Measurements from ENCODE around the gene AGFG2. TPM values are rescaled to one million over a fixed set of nuclear protein-coding genes. Genes with fewer than 3 reads are reported as not detected.

The AGFG2 gene
- total and polyA plus RNA-seq, 12 donors = 14.0 to 175 (median 107) TPM

DNA sequence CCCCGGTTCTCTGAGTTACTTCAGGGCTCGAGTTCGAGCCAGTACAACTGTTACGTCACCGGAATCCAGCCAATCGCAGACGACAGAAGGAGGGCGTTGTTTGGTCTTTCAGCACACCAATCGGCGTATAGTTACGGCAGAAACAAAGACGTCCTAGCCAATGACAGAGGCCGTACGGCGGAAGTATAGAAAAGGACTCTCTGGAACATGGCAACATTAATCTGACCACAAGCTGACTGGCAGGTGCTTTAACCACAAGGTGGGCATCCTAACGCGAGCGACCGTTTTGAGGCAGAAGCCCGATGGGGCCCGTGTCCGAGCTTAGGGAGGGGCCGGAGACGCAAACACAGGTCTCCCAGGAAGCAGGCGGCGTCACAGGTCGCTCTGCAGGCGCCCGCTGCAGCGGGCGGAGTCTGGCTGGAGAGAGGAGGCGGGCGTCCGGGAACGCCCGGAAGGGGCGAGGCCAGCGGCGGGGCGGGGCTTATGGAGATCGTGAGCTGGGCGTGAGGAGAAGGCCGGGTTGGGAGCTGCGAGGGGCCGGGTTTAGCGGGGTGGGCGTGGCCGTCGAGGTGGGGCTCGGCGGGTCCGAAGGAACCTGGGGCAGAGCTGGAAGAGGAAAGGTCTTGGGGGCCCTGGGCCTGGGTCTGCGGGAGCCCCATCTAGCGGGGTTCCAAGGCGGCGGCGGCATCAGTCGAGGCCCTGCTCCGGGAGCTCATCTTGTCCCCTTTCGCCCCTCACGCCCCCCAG is 73.2 kb downstream of the AGFG2 start, which contains the start of gene MOSPD3:
MOSPD3 (plus strand) TSS at position 558 of the 747 bp plus-strand sequence. CDS start 252 bp downstream, outside the sequence.
- H3K27me3 ChIP-seq = no peaks in the 10 kb centered on the region
- intact Hi-C loops (cut with DNase I) = no loop called here
- H3K9me3 ChIP-seq (replicated peaks in 1 of 3) = no peaks in the 10 kb centered on the region
- peak within 1 kb of the TSS; percentile 78 to 97 (median 90) for H3K27ac ChIP-seq
- peak; percentile 83 to 94 for TF ChIP-seq POLR2A (IDR thresholded peaks at IDR 0.05)
- TF ChIP-seq CTCF (IDR thresholded peaks at IDR 0.05) = peak in 2 of 6 experiments; percentile 11 to 30
- H3K4me1 ChIP-seq (replicated peaks in 1 of 2) = peaks cover 12 to 13% of the 10 kb centered on the region in 2 donors
- WGBS, 4 donors = 0% methylated on average over 7 to 61 of the region's 61 CpGs
- no peaks in the 10 kb centered on the region for H3K36me3 ChIP-seq (replicated peaks in 1 of 2)
- peak; percentile 98 to 100 (median 99) for DNase-seq
- peak within 1 kb of the TSS in 3 of 4 donors; percentile 75 to 83 (median 77) for H3K4me3 ChIP-seq

DNA sequence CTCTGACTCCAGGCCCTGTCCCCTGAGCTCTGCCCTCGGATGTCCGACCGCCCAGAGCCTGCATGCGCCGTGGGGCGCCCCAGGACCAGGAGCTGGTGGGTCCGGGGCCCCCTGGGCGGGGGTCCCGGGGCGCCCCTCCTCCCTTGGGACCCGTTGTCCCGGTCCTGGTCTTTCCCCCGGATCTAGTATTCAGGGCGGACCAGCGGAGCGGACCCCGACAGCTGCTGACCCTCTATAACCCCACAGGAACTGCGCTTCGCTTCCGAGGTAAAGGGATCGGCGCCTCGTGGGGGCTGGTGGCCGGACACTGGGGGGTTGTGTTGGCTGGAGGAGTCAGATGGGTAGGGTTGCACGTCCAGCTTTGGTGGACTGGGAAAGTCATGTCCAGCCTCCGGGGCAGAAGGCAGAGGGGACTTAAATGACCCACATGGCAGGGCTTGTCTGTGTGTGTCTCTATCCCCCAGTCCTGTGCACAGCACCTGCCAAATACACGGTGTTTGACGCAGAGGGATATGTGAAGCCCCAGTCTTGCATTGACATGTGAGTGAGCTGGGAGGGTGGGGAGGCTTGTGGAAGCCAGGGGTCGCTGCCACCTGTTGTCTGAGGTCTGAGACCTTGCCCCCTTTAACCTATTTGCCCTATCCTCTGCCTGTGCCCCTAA is 73.9 kb downstream of the AGFG2 start:
- H3K27me3 ChIP-seq = no peaks in the 10 kb centered on the region
- H3K9me3 ChIP-seq (replicated peaks in 1 of 3) = no peaks in the 10 kb centered on the region
- TF ChIP-seq CTCF (IDR thresholded peaks at IDR 0.05) = peak in 1 of 6 experiments; percentile 20
- TF ChIP-seq POLR2A (IDR thresholded peaks at IDR 0.05) = no peak
- peak in 5 of 7 donors; percentile 35 to 62 (median 40) for DNase-seq
- no peaks in the 10 kb centered on the region for H3K36me3 ChIP-seq (replicated peaks in 1 of 2)
- intact Hi-C loops (cut with DNase I) = no loop called here
- peak overlapping the region in 2 of 5 donors; percentile 86 to 95 for H3K27ac ChIP-seq
- H3K4me3 ChIP-seq = peak overlapping the region in 3 of 4 donors; percentile 75 to 83 (median 77)
- H3K4me1 ChIP-seq (replicated peaks in 1 of 2) = peaks cover 12 to 13% of the 10 kb centered on the region in 2 donors
- 0 to 20% (median 3%) methylated on average over 3 to 29 of the region's 29 CpGs for WGBS, 4 donors

DNA sequence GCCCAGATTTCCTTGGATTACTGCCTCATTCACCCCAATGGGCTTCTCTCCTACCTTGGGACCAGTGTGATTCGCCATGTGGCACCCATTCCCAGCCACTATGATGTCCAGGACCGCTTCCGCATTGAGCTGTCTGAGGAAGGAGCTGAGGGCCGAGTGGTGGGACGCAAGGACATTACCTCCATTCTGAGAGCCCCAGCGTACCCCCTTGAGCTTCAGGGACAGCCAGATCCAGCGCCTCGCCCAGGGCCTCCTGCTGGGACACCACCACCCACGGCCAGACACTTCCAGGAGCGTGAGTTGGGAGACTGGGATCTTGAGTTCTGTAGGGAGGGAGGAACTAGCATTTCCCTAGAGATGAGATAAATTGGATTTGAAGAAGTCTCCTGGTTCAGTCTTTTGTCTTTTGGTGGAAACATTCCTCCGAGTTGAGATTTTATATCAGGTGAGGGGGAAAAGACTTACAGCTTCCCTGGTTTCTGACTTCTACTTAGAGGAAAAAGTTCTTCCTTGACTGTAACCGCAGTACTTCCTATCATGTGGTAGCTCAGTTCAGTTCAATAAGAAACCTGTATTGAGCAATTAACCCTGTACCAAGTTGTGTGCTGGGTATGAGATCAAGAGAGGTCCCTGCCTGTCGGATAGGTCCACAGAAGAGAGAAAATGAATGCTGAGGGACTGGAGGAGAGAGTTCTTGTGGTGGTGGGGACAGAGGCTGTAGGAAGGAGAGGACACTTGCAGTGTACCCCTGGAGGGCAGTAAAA is 74.6 kb downstream of the AGFG2 start:
- H3K27ac ChIP-seq = no peak overlapping the region
- H3K4me3 ChIP-seq = peak overlapping the region in 1 of 4 donors; percentile 77
- intact Hi-C loops (cut with DNase I) = no loop called here
- no peak for DNase-seq
- H3K36me3 ChIP-seq (replicated peaks in 1 of 2) = no peaks in the 10 kb centered on the region
- H3K27me3 ChIP-seq = no peaks in the 10 kb centered on the region
- no peaks in the 10 kb centered on the region for H3K9me3 ChIP-seq (replicated peaks in 1 of 3)
- 83 to 95% (median 88%) methylated on average over 13 of the region's 13 CpGs for WGBS, 4 donors
- TF ChIP-seq POLR2A (IDR thresholded peaks at IDR 0.05) (no peak), CTCF (IDR thresholded peaks at IDR 0.05) (no peak)
- H3K4me1 ChIP-seq (replicated peaks in 1 of 2) = peaks cover 12 to 13% of the 10 kb centered on the region in 2 donors

All from adrenal gland (tissue), 12 donors.